GM23248 (cell line): ENCODE data around the gene LSM14A.

Experiments used
- EZH2 ChIP-seq: fragments of 200-600 bp; sonication (generic); IDR thresholded peaks from 2 replicates; pipeline ENCODE4 v1.6.1; 2018; ENCODE audit warnings: antibody characterized with exemption, mild to moderate bottlenecking; ENCODE audit not compliant: insufficient read depth, poor library complexity, severe bottlenecking
- EZH2phosphoT487 ChIP-seq: fragments of 200-600 bp; sonication (generic); IDR thresholded peaks from 2 replicates; pipeline ENCODE4 v1.6.1; 2018; ENCODE audit warnings: antibody characterized with exemption, moderate library complexity, mild to moderate bottlenecking, low read depth; ENCODE audit not compliant: insufficient read depth

DNA sequence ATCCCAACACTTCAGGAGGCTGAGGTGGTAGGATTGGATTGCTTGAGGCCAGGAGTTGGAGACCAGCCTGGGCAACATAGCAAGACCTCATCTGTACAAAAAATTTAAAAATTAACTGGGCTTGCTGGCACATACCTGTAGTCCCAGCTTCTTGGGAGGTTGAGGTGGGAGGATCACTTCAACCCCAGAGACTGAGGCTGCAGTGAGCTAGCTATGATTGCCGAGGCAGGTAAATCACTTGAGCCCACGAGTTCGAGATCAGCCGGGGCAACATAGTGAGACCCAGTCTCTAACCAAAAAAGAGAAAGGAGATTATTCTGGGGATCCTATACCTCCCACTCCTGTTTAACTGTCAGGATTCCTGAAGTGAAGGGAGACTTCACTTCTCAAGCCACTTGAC, 65.6 kb downstream of the LSM14A start:
- TF ChIP-seq EZH2 = no peak
- no peak for TF ChIP-seq EZH2phosphoT487
